Loucy (cell line): ENCODE data around the gene ARSK.

ENCODE experiments used
- EZH2phosphoT487 ChIP-seq: fragments of 200-600 bp; IDR thresholded peaks from 2 replicates; pipeline ENCODE4 v1.6.1; 2018; ENCODE audit warnings: antibody characterized with exemption, mild to moderate bottlenecking, moderate library complexity, borderline replicate concordance
- TF ChIP-seq, protein P1 (sequence below): fragments of 200-600 bp; sonication (generic); conservative IDR thresholded peaks from 2 replicates; pipeline ENCODE4 v1.5.1; 2014; ENCODE audit warnings: mild to moderate bottlenecking, antibody characterized with exemption, low read length

DNA sequence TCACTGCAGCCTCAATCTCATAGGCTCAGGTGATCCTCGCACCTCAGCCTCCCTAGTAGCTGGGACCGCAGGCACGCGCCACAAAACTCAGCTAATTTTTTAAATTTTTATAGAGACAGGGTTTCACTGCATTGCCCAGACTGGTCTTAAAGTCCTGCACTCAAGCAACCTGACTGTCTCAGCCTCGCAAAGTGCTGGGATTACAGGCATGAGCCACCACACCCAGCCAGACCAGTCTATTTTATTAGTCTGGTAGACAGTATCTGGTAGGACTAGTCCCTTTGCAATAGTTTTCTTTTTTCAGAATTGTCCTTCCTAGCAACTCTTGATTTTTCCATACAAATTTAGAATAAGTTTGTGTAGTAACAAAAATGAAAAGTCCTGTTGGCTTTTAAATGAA is 50.9 kb downstream of the ARSK start:
- TF ChIP-seq, protein P1, sequence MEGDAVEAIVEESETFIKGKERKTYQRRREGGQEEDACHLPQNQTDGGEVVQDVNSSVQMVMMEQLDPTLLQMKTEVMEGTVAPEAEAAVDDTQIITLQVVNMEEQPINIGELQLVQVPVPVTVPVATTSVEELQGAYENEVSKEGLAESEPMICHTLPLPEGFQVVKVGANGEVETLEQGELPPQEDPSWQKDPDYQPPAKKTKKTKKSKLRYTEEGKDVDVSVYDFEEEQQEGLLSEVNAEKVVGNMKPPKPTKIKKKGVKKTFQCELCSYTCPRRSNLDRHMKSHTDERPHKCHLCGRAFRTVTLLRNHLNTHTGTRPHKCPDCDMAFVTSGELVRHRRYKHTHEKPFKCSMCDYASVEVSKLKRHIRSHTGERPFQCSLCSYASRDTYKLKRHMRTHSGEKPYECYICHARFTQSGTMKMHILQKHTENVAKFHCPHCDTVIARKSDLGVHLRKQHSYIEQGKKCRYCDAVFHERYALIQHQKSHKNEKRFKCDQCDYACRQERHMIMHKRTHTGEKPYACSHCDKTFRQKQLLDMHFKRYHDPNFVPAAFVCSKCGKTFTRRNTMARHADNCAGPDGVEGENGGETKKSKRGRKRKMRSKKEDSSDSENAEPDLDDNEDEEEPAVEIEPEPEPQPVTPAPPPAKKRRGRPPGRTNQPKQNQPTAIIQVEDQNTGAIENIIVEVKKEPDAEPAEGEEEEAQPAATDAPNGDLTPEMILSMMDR: no peak
- TF ChIP-seq EZH2phosphoT487: no peak
